ENCODE measurements around the gene TMEM86A.
A peak's percentile ranks its signal among the peaks of the same experiment; 100 is the strongest.

The TMEM86A gene

DNA sequence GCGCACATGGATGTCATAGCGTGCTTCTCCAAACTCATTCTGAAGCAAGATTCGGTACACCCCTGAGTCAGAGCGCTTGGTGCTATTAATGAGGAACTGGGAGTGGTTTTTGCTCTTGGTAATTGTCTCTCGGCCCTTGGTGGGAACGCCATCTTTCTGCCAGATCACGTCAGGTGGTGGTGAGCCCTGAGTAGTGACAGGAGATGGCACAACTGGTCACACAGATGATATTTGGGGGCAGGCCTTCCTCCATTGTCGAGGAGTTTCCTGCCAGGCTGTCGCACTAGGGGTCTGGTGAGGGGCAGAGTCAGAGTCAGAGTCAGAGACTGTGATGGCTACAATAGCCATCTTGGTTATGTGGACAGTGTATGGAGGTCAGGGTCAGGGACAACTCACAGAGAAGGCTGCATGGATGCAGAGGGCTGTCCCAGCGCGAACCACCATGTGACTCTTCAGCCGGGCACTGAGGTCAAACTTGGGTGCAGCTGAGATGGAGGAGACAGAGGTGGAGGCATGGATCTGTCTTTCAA is 9.3 kb downstream of the TMEM86A start:
- H3K27me3 ChIP-seq (ENCODE audit: control insufficient read depth in 1 of 2, insufficient read depth in 2 of 2, low read length in 2 of 2): no peaks in the 10 kb centered on the region
- no peaks in the 10 kb centered on the region for H3K9me3 ChIP-seq (ENCODE audit: control insufficient read depth in 1 of 2, low read length in 2 of 2)
- H3K4me3 ChIP-seq (ENCODE audit: low read depth in 1 of 2, low read length in 2 of 2): no peak overlapping the region
- peaks cover 16 to 20% of the 10 kb centered on the region in 2 donors for H3K4me1 ChIP-seq (ENCODE audit: control insufficient read depth in 1 of 2, insufficient read depth in 2 of 2, low read length in 2 of 2)
- H3K36me3 ChIP-seq (ENCODE audit: control insufficient read depth in 1 of 2, insufficient read depth in 2 of 2, low read length in 2 of 2): no peaks in the 10 kb centered on the region
- no peak overlapping the region for H3K9ac ChIP-seq (ENCODE audit: low read depth in 1 of 2, low read length in 2 of 2)
- H3K27ac ChIP-seq (ENCODE audit: low read depth, low read length): no peak overlapping the region

DNA sequence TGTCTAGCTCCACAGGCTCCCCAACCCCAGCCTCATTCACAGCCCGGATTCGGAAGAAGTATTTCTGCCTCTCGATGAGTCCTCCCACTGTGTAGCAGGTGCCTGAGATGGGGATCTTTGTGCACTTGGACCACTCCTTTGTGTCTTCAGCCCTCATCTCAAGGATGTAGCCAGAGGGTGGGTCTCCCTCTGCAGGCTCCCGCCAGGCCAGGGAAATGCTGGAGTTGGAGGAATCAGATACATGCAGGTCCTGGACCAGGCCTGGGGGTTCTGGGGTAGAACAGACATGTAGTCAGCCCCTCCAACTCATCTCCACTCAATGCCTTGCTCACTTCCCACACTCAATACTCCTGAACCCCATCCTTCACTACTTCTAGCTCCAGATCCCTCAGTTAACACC is 10.8 kb downstream of the TMEM86A start:
- Histone ChIP-seq H3K4me3 (ENCODE audit: low read depth in 1 of 2, low read length in 2 of 2) (no peak overlapping the region), H3K9ac (ENCODE audit: low read depth in 1 of 2, low read length in 2 of 2) (no peak overlapping the region), H3K4me1 (ENCODE audit: control insufficient read depth in 1 of 2, insufficient read depth in 2 of 2, low read length in 2 of 2) (peaks cover 16 to 20% of the 10 kb centered on the region in 2 donors), H3K27me3 (ENCODE audit: control insufficient read depth in 1 of 2, insufficient read depth in 2 of 2, low read length in 2 of 2) (no peaks in the 10 kb centered on the region), H3K27ac (ENCODE audit: low read depth, low read length) (no peak overlapping the region), H3K36me3 (ENCODE audit: control insufficient read depth in 1 of 2, insufficient read depth in 2 of 2, low read length in 2 of 2) (no peaks in the 10 kb centered on the region), H3K9me3 (ENCODE audit: control insufficient read depth in 1 of 2, low read length in 2 of 2) (no peaks in the 10 kb centered on the region)

DNA sequence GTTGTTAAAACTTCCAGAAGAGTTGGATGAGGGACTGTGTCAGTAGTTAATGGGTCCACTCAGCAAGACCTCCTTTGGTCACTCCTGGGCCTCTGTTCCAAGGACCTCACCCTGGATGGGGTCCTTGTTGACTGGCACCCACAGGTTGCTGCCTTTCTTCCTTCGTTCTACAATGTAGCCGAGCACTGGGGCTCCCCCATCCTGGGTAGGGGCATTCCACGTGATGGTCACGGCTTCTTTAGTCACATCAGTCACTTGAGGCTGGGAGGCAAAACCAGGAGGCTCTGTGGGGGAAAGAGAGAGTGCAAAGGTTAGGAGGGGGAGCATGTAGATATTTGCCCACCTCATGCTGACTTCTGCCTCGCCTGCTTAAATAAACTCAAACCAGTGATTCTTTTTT is 12.0 kb downstream of the TMEM86A start:
- H3K4me1 ChIP-seq (ENCODE audit: control insufficient read depth in 1 of 2, insufficient read depth in 2 of 2, low read length in 2 of 2): peaks cover 9 to 13% of the 10 kb centered on the region in 2 donors
- H3K36me3 ChIP-seq (ENCODE audit: control insufficient read depth in 1 of 2, insufficient read depth in 2 of 2, low read length in 2 of 2): no peaks in the 10 kb centered on the region
- no peak overlapping the region for H3K9ac ChIP-seq (ENCODE audit: low read depth in 1 of 2, low read length in 2 of 2)
- no peaks in the 10 kb centered on the region for H3K9me3 ChIP-seq (ENCODE audit: control insufficient read depth in 1 of 2, low read length in 2 of 2)
- no peak overlapping the region for H3K4me3 ChIP-seq (ENCODE audit: low read depth in 1 of 2, low read length in 2 of 2)
- no peaks in the 10 kb centered on the region for H3K27me3 ChIP-seq (ENCODE audit: control insufficient read depth in 1 of 2, insufficient read depth in 2 of 2, low read length in 2 of 2)
- H3K27ac ChIP-seq (ENCODE audit: low read depth, low read length): no peak overlapping the region

DNA sequence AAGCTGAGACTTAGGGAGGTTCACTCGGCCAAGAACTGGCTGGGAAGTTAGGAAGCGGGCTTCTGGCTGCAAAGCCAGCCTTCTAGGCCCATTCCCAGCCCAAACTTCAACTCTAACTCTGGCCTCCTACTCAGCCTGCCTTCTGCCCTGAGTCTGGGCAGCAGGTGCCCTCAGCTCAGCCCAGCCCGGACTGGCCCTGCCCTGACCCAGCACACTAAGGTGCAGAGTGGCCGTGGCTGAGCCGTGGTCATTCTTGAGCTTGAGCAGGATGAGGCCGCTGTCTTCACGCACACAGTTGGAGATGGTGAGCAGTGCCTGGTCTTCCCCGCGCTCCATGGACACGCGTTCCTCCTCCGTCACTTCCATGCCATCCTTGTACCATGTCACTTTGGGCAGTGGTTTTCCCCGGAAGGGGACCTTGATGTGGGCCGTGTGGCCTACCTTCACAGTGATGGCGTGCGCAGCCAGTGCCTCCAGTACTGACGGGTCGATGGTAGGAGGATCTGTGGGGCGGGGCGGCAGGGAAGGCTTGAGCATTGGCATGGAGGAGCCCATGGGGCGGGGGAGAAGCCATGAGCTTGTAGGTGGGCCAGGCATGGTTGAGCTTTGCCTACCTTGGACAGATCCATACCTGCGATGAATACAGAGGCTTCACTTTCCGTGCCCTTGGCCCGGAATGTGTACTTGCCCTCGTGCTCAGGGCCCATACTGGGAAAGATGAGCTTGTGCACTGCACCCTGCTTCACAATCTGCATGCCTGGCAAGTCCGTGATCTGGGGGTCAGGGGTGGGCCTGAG is 15.3 kb downstream of the TMEM86A start:
- no peak overlapping the region for H3K4me3 ChIP-seq (ENCODE audit: low read depth in 1 of 2, low read length in 2 of 2)
- no peaks in the 10 kb centered on the region for H3K36me3 ChIP-seq (ENCODE audit: control insufficient read depth in 1 of 2, insufficient read depth in 2 of 2, low read length in 2 of 2)
- no peaks in the 10 kb centered on the region for H3K27me3 ChIP-seq (ENCODE audit: control insufficient read depth in 1 of 2, insufficient read depth in 2 of 2, low read length in 2 of 2)

DNA sequence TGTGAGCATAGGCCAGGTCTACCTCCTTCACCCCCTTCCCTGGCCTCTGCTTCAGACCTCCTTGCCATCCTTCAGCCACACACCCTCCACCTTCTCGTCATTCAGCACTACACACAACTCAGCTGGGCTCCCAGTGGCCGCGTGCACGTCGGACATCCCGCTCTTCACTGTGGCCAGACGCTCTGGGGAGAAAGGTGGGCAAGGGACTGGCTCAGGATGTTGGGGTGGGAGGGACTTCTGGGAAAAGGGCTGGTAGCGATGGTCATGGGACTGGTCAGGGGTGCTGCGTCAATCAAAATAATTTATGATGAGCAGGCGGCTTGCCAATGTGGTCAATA is 15.8 kb downstream of the TMEM86A start:
- Histone ChIP-seq H3K9me3 (ENCODE audit: control insufficient read depth in 1 of 2, low read length in 2 of 2) (no peaks in the 10 kb centered on the region), H3K36me3 (ENCODE audit: control insufficient read depth in 1 of 2, insufficient read depth in 2 of 2, low read length in 2 of 2) (no peaks in the 10 kb centered on the region), H3K27ac (ENCODE audit: low read depth, low read length) (no peak overlapping the region), H3K4me3 (ENCODE audit: low read depth in 1 of 2, low read length in 2 of 2) (no peak overlapping the region), H3K4me1 (ENCODE audit: control insufficient read depth in 1 of 2, insufficient read depth in 2 of 2, low read length in 2 of 2) (peaks cover 0 to 1% of the 10 kb centered on the region in 2 donors), H3K9ac (ENCODE audit: low read depth in 1 of 2, low read length in 2 of 2) (no peak overlapping the region), H3K27me3 (ENCODE audit: control insufficient read depth in 1 of 2, insufficient read depth in 2 of 2, low read length in 2 of 2) (no peaks in the 10 kb centered on the region)

More for the DNA sequence above, 15.3 kb downstream of the TMEM86A start:
- Histone ChIP-seq H3K27ac (ENCODE audit: low read depth, low read length) (no peak overlapping the region), H3K4me1 (ENCODE audit: control insufficient read depth in 1 of 2, insufficient read depth in 2 of 2, low read length in 2 of 2) (no peaks in the 10 kb centered on the region), H3K9ac (ENCODE audit: low read depth in 1 of 2, low read length in 2 of 2) (no peak overlapping the region), H3K9me3 (ENCODE audit: control insufficient read depth in 1 of 2, low read length in 2 of 2) (no peaks in the 10 kb centered on the region)

DNA sequence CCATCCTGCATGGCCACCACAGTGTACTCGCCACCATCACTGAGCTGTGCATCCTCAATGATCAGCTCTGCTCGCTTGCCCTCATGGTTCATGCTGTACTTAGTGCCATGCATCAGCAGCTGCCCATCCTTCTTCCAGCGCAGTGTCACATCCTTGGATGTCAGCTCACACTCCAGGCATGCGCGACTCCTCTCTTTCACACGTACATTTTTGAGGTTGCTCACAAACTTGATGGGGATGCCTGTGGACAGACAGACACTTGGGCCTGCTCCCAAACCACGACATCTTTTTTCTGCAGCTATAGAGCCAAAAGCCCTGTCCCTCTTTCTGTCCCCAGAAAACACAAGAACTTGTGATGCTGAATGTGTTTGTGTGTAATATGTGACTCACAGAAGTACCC is 16.9 kb downstream of the TMEM86A start:
- no peak overlapping the region for H3K4me3 ChIP-seq (ENCODE audit: low read depth in 1 of 2, low read length in 2 of 2)
- H3K9me3 ChIP-seq (ENCODE audit: control insufficient read depth in 1 of 2, low read length in 2 of 2): no peaks in the 10 kb centered on the region
- no peak overlapping the region for H3K9ac ChIP-seq (ENCODE audit: low read depth in 1 of 2, low read length in 2 of 2)
- peaks cover 0 to 11% of the 10 kb centered on the region in 2 donors for H3K4me1 ChIP-seq (ENCODE audit: control insufficient read depth in 1 of 2, insufficient read depth in 2 of 2, low read length in 2 of 2)
- no peaks in the 10 kb centered on the region for H3K36me3 ChIP-seq (ENCODE audit: control insufficient read depth in 1 of 2, insufficient read depth in 2 of 2, low read length in 2 of 2)
- no peaks in the 10 kb centered on the region for H3K27me3 ChIP-seq (ENCODE audit: control insufficient read depth in 1 of 2, insufficient read depth in 2 of 2, low read length in 2 of 2)
- H3K27ac ChIP-seq (ENCODE audit: low read depth, low read length): no peak overlapping the region

DNA sequence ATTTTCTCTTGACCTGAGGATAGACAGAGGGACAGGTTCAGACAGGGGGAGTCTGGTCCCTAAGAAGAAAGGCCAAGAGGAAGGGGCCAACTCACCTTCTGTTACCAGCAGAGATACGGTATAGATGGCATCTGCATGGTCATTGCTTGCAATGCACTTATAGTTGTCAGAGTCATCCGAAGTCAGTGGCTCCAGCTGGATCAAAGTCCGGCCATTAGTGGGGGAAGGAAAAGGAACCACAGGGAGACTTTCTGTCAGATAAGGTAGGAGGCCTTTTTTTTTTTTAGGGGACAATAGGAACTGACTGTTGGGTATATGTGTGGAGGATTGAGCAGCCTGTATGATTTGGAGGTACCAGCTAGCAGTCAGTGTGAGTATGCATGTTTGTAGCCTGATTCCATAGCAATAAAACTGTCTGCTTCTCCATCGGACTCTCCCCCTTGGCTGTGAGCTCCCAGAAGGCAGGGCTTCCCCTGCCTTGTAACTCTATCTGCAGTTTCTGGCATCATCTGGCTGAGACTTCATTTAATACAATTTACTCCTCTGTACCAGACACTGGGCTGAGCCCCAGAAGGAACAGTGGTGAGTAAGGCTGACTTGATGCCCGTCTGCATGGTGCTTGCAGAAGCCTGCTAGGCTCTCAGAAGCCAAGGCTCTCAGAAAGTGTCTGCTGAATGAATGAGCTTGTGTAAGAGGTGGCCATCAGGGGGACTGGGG is 21.7 kb downstream of the TMEM86A start:
- H3K9me3 ChIP-seq (ENCODE audit: control insufficient read depth in 1 of 2, low read length in 2 of 2): no peaks in the 10 kb centered on the region
- peaks cover 0 to 27% of the 10 kb centered on the region in 2 donors for H3K4me1 ChIP-seq (ENCODE audit: control insufficient read depth in 1 of 2, insufficient read depth in 2 of 2, low read length in 2 of 2)
- peak overlapping the region in 1 of 2 donors; percentile 71 for H3K4me3 ChIP-seq (ENCODE audit: low read depth in 1 of 2, low read length in 2 of 2)
- H3K27ac ChIP-seq (ENCODE audit: low read depth, low read length): no peak overlapping the region
- no peaks in the 10 kb centered on the region for H3K27me3 ChIP-seq (ENCODE audit: control insufficient read depth in 1 of 2, insufficient read depth in 2 of 2, low read length in 2 of 2)
- peak overlapping the region in 1 of 2 donors; percentile 57 for H3K9ac ChIP-seq (ENCODE audit: low read depth in 1 of 2, low read length in 2 of 2)
- H3K36me3 ChIP-seq (ENCODE audit: control insufficient read depth in 1 of 2, insufficient read depth in 2 of 2, low read length in 2 of 2): no peaks in the 10 kb centered on the region

DNA sequence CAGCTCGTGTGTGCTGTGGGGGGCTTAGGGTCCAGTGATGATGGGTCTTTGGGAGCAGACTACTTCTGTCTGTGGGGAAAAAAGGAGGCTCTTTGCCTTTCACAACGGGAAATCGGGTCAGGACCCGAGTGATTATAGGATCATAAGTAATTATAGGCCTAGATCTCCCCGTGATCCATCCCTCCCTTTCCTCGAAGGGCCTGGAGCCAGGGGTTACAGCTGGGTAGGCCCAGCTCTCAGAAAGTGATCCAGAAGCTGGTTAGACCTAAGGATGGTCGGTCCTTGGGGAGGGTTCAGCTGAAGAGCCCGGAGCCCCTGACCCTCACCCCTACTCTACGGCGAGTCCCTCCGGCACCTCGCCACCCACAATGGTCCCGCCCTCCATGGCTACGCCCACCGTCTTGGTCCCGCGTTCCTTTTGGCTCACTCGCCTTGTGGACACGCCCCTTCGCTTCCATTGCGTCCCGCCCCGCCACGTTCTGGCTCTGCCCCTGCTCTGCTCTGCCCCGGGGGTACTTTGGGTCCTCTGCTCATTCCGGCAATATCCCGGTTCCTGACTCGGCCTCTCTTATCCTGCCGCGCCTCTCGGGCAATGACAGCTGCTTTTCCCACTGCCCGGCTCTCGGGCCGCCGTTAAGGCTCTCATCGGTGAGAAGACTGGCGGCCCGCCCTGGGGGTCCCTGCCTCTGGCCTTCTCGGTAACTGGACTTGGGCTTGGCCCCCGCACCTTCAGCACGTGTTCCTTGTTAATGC is 22.4 kb downstream of the TMEM86A start:
- peak overlapping the region; percentile 71 to 74 for H3K4me3 ChIP-seq (ENCODE audit: low read depth in 1 of 2, low read length in 2 of 2)
- no peak overlapping the region for H3K27ac ChIP-seq (ENCODE audit: low read depth, low read length)
- no peaks in the 10 kb centered on the region for H3K27me3 ChIP-seq (ENCODE audit: control insufficient read depth in 1 of 2, insufficient read depth in 2 of 2, low read length in 2 of 2)
- H3K9me3 ChIP-seq (ENCODE audit: control insufficient read depth in 1 of 2, low read length in 2 of 2): no peaks in the 10 kb centered on the region
- peaks cover 0 to 27% of the 10 kb centered on the region in 2 donors for H3K4me1 ChIP-seq (ENCODE audit: control insufficient read depth in 1 of 2, insufficient read depth in 2 of 2, low read length in 2 of 2)
- no peaks in the 10 kb centered on the region for H3K36me3 ChIP-seq (ENCODE audit: control insufficient read depth in 1 of 2, insufficient read depth in 2 of 2, low read length in 2 of 2)
- H3K9ac ChIP-seq (ENCODE audit: low read depth in 1 of 2, low read length in 2 of 2): peak overlapping the region; percentile 48 to 74

DNA sequence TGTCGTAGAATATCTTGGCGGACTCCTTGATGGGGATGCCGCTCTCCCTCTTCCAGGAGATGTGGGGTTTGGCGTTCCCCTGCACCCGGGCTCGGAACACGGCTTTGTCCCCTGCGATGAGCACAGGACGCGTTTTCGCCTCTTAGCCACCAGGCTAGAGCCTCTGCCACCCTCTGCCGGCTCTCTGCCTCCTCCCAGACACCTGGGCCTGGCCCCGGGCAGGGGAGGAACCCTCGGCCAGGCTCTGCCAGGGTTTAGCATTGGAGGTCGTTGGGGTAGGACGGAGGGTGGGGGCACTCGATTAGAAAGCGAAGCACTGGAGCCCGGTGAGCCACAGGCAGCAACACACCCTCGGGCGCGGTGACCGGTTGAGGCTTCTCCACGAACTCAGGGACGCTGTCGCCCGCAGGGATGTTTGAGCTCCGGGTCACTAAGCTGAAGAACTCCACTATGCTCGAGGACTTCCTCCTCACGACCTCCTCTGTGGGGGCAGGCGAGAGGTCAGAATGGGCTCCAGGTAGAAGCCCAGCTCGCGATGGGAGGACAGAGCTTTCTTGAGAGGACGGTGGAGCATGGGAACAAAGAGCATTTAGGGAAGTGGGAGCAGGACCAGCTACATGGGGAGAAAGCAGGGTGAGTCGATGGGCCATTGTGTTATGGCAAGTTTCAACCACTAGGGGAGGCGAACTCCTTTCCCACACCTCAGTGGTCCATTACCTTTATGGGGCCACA is 23.1 kb downstream of the TMEM86A start:
- no peak overlapping the region for H3K27ac ChIP-seq (ENCODE audit: low read depth, low read length)
- no peaks in the 10 kb centered on the region for H3K27me3 ChIP-seq (ENCODE audit: control insufficient read depth in 1 of 2, insufficient read depth in 2 of 2, low read length in 2 of 2)
- no peaks in the 10 kb centered on the region for H3K36me3 ChIP-seq (ENCODE audit: control insufficient read depth in 1 of 2, insufficient read depth in 2 of 2, low read length in 2 of 2)
- peaks cover 0 to 27% of the 10 kb centered on the region in 2 donors for H3K4me1 ChIP-seq (ENCODE audit: control insufficient read depth in 1 of 2, insufficient read depth in 2 of 2, low read length in 2 of 2)
- H3K9ac ChIP-seq (ENCODE audit: low read depth in 1 of 2, low read length in 2 of 2): peak overlapping the region; percentile 48 to 74
- no peaks in the 10 kb centered on the region for H3K9me3 ChIP-seq (ENCODE audit: control insufficient read depth in 1 of 2, low read length in 2 of 2)
- peak overlapping the region; percentile 71 to 74 for H3K4me3 ChIP-seq (ENCODE audit: low read depth in 1 of 2, low read length in 2 of 2)

Data from duodenal mucosa (tissue), 2 donors.